Measurements from ENCODE around the gene GRK1. TPM values are rescaled to one million over a fixed set of nuclear protein-coding genes. Genes with fewer than 3 reads are reported as not detected.

Gene GRK1
- total and polyA plus RNA-seq, 10 donors: not detected

DNA sequence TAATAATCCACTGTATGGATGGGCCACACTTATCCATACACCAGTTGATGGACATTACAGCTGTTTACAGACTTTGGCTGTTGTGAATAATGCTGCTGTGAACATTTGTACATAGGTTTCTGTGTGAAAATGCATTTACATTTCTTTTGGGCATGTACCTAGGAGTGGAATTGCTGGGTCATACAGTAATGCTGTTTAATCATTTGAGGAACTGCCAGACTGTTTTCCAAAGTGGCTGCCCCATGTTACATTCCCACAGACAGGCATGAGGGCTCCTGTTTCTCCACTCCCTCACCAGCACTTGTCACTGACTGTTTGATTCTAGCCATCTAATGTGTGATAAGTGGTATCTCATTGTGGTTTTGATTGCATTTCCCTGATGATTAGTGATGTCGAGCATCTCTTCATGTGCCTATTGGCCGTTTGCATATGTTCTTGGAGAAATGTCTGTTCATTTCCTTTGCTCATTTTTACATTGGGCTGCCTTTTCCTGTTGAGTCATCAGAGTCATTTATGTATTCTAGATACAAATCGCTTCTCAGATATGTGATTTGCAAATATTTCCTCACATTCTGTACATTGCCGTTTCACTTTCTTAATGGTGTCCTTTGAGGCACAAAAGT is 104.8 kb downstream of the GRK1 start:
- Histone ChIP-seq H3K9me3 (peaks cover 0 to 10% (median 0%) of the 10 kb centered on the region in 8 donors), H3K27me3 (replicated peaks in 1 of 7) (peaks cover 0 to 17% (median 0%) of the 10 kb centered on the region in 7 donors), H3K4me1 (no peaks in the 10 kb centered on the region), H3K27ac (no peak overlapping the region), H3K4me3 (no peak overlapping the region), H3K36me3 (peaks cover 0 to 26% (median 0%) of the 10 kb centered on the region in 6 donors)
- 12 to 49% (median 22%) methylated on average over 4 of the region's 4 CpGs for WGBS, 5 donors
- DNase-seq: no peak
- intact Hi-C loops (cut with DNase I; ENCODE audit: low total_unique reads): no loop called here
- no peak for TF ChIP-seq POLR2AphosphoS5 (IDR thresholded peaks at IDR 0.05)
- TF ChIP-seq, protein P1, sequence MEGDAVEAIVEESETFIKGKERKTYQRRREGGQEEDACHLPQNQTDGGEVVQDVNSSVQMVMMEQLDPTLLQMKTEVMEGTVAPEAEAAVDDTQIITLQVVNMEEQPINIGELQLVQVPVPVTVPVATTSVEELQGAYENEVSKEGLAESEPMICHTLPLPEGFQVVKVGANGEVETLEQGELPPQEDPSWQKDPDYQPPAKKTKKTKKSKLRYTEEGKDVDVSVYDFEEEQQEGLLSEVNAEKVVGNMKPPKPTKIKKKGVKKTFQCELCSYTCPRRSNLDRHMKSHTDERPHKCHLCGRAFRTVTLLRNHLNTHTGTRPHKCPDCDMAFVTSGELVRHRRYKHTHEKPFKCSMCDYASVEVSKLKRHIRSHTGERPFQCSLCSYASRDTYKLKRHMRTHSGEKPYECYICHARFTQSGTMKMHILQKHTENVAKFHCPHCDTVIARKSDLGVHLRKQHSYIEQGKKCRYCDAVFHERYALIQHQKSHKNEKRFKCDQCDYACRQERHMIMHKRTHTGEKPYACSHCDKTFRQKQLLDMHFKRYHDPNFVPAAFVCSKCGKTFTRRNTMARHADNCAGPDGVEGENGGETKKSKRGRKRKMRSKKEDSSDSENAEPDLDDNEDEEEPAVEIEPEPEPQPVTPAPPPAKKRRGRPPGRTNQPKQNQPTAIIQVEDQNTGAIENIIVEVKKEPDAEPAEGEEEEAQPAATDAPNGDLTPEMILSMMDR (IDR thresholded peaks at IDR 0.05 in 8 of 11, conservative IDR thresholded peaks at IDR 0.05 in 3 of 11): no peak
- TF ChIP-seq POLR2A (IDR thresholded peaks at IDR 0.05): no peak

DNA sequence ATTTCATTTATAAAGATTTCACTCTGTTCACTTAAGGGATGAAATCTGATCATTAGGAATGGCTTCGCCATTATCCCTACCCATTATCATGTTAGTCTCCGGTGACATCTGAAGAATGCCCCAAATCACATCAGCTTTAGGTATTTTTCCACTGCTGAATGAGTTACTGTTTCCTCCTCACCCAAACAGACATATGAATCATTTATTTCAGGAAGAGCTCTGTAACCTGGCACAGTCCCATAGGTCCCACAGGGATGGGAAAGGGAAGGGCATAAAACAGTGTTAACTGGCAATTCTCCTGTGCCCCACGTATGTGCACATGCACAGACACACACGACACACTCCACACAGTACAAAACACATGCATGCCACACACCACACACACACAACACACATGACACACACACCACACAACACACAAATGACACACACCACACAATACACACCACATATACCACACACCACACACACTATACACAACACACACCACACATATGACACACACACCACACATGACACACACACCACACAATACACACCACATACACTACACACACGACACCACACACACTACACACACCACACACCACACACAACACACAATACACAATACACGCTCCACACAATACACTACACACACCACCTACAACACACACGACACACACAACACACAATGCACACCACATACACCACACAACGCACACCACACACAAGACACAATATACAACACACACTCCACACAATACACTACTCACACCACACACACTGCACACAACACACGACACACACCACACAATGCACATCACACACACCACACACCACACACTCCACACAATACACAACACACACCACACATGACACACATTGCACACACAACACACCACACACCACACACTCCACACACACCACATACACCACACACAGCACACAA is 107.4 kb downstream of the GRK1 start:
- TF ChIP-seq POLR2A (IDR thresholded peaks at IDR 0.05) (no peak), POLR2AphosphoS5 (IDR thresholded peaks at IDR 0.05) (no peak)
- TF ChIP-seq, protein P1 (IDR thresholded peaks at IDR 0.05 in 8 of 11, conservative IDR thresholded peaks at IDR 0.05 in 3 of 11): no peak
- Histone ChIP-seq H3K27me3 (replicated peaks in 1 of 7) (peaks cover 0 to 40% (median 0%) of the 10 kb centered on the region in 7 donors), H3K4me3 (no peak overlapping the region), H3K27ac (no peak overlapping the region), H3K36me3 (peaks cover 0 to 13% (median 0%) of the 10 kb centered on the region in 6 donors), H3K9me3 (peaks cover 0 to 10% (median 0%) of the 10 kb centered on the region in 8 donors), H3K4me1 (no peaks in the 10 kb centered on the region)
- DNase-seq: no peak
- intact Hi-C loops (cut with DNase I; ENCODE audit: low total_unique reads): no loop called here
- WGBS, 5 donors: 77 to 87% (median 81%) methylated on average over 9 of the region's 9 CpGs

DNA sequence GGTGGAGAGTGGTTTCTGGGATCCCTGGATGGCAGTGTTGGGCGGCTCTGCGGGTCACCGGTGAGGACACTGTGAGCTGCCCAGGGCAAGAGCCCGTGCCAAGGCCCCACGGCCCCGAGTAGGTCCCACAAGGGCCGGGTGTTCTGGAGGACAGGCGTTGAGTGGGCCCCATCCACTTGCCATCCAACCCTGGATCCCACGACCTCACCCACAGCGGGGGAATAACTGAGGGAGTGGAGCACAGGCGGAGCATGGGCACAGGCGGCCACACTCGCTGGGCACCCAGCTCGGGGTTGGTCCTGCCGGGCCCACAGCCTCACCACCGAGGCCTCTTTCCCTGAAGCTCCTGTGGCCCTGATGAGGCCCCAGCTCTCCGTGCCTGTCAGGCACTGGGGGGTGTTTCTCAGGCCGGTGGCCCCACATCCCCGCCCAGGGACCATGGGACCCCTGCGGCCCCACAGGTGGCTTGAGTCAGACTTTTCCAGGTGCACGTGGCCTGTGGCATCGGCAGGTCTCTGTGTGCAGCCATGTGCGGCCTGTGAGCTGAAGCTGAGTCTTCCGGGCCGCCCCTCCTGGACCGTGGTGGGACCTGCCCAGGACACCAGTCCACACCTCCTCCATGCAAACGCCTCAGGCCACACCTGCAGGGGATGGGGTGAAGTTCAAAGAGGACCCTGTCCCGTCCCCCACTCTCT is 108.6 kb downstream of the GRK1 start:
- Histone ChIP-seq H3K9me3 (peaks cover 0 to 10% (median 0%) of the 10 kb centered on the region in 8 donors), H3K4me1 (no peaks in the 10 kb centered on the region), H3K27ac (no peak overlapping the region), H3K27me3 (replicated peaks in 1 of 7) (peaks cover 0 to 40% (median 0%) of the 10 kb centered on the region in 7 donors), H3K4me3 (no peak overlapping the region), H3K36me3 (peaks cover 0 to 1% (median 0%) of the 10 kb centered on the region in 6 donors)
- no peak for TF ChIP-seq POLR2AphosphoS5 (IDR thresholded peaks at IDR 0.05)
- no peak for TF ChIP-seq POLR2A (IDR thresholded peaks at IDR 0.05)
- TF ChIP-seq, protein P1 (IDR thresholded peaks at IDR 0.05 in 8 of 11, conservative IDR thresholded peaks at IDR 0.05 in 3 of 11): no peak
- peak; percentile 55 for DNase-seq
- WGBS, 5 donors: 85 to 93% (median 92%) methylated on average over 8 to 28 of the region's 28 CpGs
- intact Hi-C loops (cut with DNase I; ENCODE audit: low total_unique reads): no loop called here
